Measurements from ENCODE around the gene KCNK16. TPM values are rescaled to one million over a fixed set of nuclear protein-coding genes. Genes with fewer than 3 reads are reported as not detected.

Gene KCNK16
- polyA plus RNA-seq, 4 donors, result not detected

DNA sequence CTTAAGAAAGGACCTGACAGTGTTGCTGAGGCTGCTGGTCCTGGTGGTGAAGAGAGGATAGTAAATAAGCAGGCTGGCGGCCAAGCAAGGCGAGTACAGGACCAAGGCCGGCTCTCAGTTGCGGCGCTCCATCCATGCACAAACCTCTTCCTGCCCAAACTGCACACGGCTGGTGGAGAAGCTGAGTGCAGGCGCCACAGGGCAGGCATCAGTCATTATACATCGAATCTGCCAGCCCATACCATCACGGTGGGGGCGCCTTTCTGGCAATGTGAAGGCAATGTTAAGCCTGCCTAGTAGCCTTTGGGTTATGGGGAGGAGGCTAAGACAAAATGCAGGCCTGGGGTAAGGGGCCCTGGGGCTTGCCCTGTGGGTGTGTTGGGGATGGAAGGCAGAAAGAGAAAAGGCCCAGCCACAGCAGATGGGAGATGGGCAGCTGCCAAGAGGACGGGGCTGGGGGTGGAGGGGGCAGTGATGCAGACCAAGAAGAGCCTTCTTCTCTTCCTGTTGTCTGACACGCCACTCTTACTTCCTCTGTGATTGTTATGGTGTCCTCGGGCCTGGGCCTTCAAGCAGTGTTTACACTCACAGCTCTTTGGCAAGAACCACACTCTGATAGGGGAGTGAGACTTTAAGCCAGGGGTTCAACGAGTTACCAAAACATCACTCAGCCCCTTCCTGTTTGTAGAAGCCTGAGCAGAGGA lies 20.3 kb upstream of the KCNK16 start:
- DNase-seq (ENCODE audit: low read depth in 4 of 4, low spot score in 3 of 4), result no peak

DNA sequence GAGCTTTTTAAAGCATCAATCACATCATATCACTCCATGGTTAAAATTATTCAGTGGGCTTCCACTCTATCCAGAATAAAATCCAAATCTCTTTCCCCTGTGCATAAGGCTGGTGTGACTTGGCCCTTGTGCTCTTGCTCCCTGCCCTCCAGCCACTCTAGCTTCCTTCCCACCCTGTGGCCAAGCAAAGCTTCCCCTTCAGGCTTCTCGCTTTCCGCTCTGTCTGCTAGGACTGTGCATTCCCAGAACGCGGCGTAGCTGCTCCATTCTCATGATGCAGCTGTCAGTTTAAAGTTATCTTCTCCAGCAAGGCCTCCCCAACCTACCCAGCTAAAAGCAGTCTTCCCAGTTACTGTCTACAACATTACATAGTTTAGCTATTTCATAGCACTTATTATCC lies 19.4 kb upstream of the KCNK16 start:
- DNase-seq (ENCODE audit: low read depth in 4 of 4, low spot score in 3 of 4), result no peak

DNA sequence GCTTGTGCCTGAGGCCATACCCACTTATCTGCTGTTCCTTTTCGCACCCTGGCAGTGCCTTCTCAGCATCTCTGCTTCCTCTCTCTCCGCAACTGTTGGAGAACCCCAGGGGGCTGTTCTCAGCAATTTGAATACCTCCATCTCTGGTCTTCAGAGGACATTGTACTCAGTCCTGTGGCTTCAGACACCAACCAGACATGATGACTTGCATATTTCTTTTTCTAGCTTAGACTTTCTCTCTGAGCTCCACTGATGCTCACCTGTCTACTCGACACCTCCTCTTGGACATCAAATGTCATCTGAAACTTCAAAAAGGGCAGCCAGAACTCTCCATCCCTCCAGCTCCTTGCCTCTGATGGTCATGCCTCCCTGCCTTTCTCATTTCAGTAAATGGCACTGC lies 18.9 kb upstream of the KCNK16 start:
- no peak for DNase-seq (ENCODE audit: low read depth in 4 of 4, low spot score in 3 of 4)

DNA sequence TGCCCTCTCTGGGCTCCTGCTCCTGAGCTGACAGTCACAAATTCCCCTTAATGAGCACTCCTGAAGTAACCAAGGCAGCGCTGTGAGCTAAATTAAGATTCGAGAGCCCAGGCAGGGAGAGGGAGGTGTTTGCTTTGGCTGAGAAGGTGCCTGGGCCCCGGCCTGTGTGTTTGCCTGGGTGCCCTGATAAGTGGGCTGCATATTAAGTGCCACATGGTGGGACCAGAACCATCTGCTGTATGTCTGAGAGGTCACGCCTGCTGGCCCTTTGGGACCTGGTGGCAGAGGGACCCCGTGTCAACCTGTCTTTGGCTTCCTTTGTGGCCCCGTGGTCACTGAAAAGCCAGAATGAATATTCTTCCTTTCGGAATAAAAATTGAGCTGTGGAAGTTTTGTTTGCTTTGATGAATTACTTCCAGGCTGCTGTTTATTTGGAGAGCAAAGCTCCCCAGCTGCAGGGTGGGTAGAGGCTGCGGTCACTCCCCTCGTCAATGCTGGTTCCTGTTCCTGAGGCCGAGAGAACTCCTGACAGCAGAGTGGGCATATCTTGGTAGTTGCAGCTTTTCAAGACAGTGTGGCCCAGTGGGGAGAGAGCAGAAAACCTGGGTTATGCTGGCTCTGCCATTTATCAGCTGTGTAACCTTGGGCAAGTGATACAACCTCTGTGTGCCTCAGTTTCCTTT lies 17.5 kb upstream of the KCNK16 start:
- DNase-seq (ENCODE audit: low read depth in 4 of 4, low spot score in 3 of 4), result no peak

DNA sequence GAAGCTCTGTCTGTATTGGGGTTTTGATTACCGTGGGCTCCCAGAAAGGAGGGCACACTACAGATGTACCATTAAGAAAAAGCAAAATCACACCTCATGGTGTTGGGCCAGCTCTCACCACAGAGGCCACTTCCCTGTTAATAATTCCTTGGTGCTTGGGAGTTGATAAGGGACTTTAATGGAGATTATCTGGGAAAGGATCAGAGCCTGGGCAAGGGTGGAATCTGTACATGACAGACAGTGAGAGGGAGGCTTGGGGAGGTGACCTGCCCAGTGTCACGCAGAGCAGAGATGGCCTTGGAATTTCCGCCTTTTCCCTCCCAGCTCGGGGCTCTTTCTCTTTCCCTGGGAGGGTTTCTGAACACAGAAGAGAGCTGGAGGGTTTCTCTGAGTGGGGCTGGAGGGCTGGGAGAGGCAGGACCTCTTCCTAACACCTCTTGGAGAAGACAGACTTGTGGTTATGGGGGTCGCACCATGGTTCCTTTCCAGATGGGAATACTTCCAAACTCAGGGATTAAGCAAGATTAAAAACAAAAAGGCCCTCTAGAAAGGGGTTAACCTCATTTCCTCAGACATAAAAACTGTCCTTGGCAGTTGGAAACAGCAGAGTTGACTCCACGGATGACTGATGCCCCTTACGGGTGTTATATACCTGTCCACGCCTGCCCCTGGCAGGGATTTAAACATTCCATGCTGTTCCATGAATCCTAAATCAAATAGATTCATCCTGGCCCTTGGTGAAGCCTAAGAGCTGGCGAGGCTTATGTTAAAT lies 16.8 kb upstream of the KCNK16 start:
- DNase-seq (ENCODE audit: low read depth in 4 of 4, low spot score in 3 of 4), result no peak

DNA sequence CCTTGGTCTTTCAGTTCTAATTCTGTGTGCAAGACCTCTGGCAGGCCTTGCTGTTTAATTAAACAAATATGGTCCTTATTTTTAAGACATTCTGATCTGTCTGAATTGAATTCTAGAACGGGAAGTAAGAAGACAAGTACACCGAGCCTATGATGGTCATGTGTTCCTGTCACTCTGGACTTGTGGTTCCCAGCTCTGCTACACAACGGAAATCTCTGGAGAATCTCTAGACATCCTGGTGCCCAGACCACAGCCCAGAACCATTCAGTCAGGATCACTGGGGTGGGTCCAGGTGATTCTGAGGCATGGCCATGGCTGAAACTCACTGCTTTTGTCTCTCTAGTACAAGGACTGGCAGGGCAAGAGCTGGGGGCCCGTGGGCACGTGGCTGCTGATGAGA lies 15.9 kb upstream of the KCNK16 start:
- DNase-seq (ENCODE audit: low read depth in 4 of 4, low spot score in 3 of 4), result no peak

DNA sequence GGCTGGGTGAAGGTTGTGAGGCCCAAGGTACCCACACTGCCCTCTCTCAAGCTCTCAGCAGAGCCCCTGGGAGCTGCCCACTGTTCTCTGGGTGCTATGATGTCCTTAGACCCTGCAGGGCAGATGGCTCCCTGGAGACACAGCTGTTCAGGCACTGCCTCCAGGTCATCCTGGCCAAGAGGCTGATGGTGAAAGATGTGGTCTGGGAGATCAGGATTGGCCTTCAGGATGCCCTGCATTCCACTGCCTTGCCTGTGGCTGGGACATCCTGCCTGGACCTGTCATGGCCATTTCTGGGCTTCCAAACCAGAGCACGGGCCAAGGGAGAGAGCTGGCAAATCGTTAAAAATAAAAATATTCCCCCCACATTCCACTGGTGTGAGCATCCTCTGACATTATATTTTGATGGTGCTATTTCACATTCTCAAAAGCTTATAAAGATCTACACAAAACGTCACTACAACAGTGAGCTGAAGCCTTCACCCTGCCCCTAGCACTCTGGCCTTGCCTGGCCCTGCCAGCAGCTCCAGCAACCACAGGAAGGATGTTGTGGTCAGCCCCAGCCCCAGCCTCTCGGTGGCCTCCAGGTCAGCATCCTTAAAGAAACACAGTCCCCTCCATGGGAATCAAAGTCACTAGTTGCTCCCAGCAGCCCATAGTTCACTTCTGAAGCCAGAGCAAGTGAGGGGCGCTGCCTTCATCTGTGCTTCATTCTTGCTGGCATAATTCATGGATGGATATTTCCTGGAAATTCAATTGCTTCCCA lies 13.5 kb upstream of the KCNK16 start:
- no peak for DNase-seq (ENCODE audit: low read depth in 4 of 4, low spot score in 3 of 4)

DNA sequence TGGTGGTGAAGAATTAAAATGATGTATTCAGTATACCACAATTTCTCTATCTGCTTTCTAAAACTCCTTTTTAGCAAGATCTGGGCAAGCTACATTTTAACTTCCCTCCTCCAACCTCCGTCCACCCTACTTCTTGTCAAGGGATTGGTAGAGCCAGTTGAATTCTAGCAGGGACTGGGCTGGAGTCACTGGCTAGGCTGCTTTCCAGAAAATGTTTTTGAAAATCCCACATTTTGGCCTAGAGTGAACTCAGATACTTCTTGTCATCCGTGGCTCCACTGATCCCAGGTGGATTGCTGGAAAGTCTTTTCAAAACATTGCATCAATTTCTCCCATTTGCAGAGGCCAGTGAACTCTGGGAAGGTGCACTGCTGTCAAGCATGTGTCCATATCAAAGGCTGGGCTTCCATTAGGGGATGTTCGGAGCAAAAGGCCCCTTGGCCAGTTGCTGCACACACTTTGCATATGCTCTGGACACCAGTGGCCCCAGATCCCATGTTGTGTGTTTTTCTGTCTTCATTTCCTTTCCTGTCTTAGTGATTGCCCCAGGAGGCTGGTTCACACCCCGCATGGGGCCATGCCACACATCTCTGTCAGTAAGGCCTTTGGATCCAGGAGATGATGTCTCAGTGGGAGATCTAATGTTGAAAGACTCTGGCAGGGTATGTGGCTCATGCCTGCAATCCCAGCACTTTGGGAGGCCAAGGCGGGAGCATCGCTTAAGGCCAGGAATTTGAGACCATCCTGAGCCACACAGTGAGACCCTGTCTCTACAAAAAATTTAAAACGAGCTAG lies 11.3 kb upstream of the KCNK16 start:
- no peak for DNase-seq (ENCODE audit: low read depth in 4 of 4, low spot score in 3 of 4)

DNA sequence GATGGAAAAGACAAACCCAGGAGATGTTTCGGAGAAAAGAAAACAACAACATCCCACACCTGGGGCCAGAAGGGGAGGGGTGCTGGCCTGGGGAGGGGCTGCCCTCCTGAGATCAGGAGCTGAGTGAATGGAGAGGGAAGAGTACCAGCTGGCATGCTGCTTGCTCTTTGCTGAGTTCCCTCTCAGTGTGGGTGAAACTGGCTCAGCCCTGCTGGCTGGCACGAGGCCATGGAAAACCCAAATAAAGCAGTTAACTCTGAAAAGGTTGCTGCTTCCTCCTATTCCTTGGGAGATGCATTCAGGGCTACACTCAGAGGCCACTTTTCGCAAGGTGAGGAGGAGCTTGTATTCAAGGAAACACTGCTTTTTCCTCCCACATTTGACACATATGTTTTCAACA lies 8.0 kb upstream of the KCNK16 start:
- no peak for DNase-seq (ENCODE audit: low read depth in 4 of 4, low spot score in 3 of 4)

DNA sequence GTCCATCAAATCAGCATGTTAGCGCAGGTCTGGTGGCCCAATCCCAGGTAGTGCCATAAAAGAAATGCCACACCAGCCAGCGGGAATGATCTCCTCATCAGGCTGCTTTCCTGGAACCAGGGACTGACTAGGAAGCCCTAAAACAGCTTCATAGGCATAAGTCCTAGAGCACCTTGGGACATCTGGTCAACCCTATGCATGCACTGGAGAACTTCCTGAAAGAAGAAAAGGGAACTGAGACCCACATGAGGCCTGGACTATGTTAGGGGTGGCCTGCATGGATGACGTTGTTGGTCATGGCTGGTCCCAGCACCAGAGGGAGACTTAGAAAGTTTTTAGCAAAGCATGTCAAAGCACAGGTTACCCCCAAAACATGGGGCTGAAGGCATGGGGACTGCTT lies 7.6 kb upstream of the KCNK16 start:
- DNase-seq (ENCODE audit: low read depth in 4 of 4, low spot score in 3 of 4), result no peak

DNA sequence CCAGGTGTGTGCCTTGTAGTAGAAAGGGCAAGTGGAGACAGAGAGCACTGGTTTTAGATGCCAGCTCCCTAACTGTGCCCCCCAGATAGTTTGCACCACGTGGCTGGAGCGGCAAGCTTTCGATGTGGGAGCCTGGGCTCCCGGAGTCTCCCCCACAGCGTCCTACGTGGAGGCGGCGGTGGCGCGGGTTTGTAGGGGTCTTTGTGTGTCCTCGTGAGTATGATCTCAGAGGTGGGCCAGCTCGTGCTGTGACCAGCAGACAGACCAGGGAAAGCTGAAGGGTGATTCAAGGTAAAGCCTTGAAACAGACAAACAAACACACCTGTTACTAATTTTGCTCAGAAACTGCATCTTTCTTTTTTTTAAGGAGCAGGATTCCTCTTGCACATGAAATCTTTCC lies 5.6 kb upstream of the KCNK16 start:
- DNase-seq (ENCODE audit: low read depth in 4 of 4, low spot score in 3 of 4), result no peak

DNA sequence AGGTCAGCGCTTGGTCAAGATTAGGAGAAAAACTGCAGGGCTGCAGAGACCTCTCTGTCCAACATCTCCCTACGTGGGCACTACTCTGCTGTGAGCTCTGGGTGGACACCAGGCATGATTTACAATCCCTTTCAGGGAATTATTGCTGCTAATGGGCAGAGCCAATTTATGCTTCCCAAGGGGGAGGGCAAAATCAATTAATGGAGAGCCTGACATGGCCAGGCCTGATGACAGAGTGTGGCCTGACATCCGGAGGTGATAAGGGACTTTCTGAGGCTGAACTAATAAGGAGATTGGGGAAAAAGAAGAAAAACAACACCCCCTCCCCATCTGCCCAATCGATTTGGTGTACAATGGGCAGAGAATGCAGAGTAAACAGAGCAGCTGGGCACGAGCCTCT lies 5.0 kb upstream of the KCNK16 start:
- DNase-seq (ENCODE audit: low read depth in 4 of 4, low spot score in 3 of 4), result no peak

DNA sequence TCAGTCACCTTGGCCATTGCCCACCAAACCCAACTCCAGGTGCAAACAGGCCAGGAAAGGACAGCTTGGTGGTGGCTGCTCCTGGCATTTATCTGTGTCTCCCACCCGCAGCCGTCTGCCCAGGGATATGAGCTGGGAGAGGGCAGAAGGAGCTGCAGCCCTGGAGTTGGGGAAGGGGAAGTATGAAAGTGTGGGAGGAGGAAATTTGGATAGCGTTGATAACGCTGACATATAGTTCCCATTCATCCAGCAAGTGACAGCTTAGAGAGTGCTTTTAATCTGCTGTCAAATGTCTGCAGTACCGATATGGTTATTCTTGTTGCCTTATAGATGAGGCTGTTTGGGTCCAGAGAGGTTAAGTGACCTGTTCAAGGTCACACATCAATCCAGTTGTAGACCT lies 741 bp downstream of the KCNK16 start:
- no peak for DNase-seq (ENCODE audit: low read depth in 4 of 4, low spot score in 3 of 4)

DNA sequence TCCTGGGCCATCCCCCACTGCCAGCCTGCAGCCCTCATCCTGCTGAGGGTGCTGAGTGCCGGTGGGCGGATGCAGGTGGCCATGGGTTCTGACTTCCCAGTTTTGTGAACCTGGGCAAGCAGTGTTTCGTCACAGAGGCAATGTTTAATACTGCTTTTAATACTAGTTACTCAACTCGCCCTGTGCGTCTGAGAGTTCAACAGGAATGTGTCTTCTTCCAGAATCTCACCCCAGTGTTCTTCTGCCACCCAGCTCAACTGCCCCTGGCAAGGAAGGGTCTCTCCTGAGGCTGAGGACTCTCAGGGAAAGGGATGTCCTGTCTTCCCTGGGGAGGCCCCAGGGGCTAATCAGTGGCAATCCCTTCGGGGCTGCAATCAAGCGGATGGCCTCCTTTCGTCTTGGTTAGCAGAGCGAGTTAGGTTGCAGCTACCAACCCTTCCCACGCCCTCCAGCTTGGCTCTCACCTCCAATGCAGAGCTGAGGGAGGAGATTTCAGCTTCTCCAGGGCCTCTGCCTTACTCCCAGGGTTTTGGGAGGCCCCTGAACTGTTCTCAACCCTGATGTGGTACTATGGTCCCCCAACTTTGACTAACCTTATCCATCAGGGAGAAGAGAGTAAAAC lies 2.0 kb downstream of the KCNK16 start:
- no peak for DNase-seq (ENCODE audit: low read depth in 4 of 4, low spot score in 3 of 4)

DNA sequence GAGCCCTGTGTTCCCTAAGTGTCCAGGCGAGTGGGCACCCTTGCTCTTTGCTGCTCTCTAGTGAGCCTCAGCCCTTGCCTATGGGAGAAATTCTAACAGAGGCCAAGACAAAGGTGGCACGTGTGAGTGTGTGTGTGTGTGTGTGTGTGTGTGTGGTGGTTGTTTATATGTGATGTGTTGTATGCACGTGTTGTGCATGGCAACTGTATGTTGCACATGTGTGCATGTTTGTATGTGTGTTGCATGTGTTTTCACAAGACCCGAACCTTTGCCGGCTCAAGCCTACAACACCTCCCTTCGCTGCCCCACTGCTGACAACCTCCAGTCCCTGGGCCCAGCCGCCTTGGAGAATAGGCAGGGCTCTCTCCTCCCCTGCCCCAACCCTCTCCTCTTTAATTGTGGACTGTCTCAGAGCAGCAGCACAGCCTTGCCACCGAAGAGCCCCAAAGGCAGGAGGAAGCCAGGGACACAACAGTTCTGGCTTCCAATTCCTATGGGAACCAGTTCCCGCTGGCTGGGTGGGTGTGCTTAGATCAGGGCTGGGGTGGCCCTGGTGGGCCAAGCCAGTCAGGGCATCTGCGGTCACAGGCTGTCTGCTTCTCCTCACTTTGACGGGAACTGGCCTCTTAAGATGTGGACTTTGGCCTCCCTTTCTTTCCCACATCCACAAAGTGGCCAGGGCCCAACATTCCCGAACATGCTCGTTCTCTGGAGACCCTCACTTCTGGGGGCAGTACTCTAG lies 2.7 kb downstream of the KCNK16 start:
- no peak for DNase-seq (ENCODE audit: low read depth in 4 of 4, low spot score in 3 of 4)

DNA sequence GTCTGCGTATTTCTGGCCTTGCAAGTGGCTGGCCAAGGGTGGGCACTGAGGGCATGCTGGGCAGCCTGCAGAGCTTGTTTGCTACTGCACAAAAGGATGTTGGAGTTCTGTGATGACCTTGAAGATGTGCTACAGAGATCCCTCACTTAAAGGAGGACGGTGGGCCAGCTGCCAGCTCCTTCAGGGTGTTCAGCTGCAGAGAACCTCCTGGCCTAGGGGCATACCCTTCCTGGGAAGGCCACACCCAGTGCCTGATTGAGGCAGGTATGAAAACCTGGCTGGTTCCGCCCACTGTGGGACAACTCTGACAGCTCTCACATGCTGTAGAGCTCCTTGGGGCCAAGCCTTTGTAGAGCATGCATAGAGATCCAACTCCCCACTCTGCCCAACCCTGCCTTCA lies 5.2 kb downstream of the KCNK16 start:
- no peak for DNase-seq (ENCODE audit: low read depth in 4 of 4, low spot score in 3 of 4)

DNA sequence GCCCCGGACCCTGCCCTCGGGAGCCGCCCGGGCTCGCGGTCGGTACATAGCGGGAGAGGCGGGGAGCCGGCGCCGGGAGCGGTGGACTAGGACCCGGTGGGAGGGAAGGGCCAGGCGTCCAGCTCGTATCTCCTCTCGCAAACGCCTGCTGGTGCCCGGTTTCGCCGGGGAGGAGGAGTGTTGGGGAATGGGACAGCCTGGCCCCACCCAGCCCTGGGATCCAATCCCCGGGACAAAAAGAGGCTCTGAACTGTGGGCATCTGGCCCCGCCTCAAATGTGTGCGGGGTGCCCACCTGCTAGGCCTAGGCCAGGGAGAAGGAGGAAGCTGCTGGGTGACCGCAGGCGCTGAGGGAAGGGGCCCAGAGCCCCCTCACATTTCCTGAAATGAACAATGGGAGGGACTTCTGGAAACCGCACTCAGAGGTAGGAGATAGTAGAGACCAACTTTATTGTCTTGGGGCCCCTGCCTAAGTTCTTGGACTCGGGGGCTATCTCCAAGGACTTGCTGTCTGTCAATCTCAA lies 8.2 kb downstream of the KCNK16 start, which contains the start of gene KCNK17:
KCNK17 (minus strand) TSS at position 147 of the 523 bp plus-strand sequence; CDS start at position 48, 99 bp downstream.
- no peak for DNase-seq (ENCODE audit: low read depth in 4 of 4, low spot score in 3 of 4)

DNA sequence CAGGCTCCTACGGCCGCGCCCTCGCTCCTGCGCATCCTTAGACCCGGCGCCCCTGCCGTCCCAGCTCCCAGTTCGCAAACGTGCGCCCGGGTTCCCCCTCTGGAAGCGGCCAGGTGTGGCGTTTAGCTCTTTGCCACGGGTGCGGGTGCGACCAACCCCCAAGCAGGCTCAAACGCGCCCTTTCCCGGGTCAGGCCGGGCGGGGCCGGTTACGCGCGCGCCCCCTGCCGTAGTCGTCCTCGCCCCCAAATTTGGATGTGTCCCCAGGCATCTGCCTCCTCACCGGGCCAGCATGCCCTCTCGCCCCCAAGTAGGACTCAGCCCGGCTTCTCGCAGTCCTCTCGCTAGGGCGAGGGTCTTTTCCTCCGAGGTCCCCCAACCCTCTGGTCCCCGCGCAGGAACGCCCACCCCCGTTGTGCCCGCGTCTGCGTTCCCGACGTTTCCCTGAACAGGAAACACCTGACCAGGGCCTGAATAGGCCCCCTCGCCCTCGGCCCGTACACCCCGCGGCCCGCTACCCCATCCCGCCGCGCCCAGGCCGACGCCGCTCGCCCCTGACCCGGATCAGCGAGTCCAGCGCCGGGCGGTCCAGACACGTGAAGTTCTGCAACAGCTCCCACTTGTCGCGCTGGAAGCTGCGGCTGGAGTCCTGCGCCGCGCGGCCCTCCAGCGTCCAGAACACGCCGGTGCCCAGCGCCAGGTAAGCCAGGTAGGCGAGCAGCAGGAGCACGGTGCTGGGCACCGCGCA lies 8.8 kb downstream of the KCNK16 start:
- no peak for DNase-seq (ENCODE audit: low read depth in 4 of 4, low spot score in 3 of 4)
